ENCODE data around the gene SART3. TPM values are rescaled to one million over a fixed set of nuclear protein-coding genes. Genes with fewer than 3 reads are reported as not detected.

SART3 gene
- total and polyA plus RNA-seq, 10 of the 15 experiments (the other 5 are each of a cell fraction or from before 2014, with no cell fraction given), result 8.8 to 179 (median 54.9) TPM

GRCh38 chr12:108562348-108563135 lies 1.6 kb upstream of the SART3 start, which contains the start of gene ISCU (continued):
- TF ChIP-seq SKIL (IDR thresholded peaks at IDR 0.05; ENCODE audit: low read depth, poor library complexity, severe bottlenecking), result no peak
- TF ChIP-seq MTA2 (IDR thresholded peaks at IDR 0.05; ENCODE audit: low read depth), result no peak
- TF ChIP-seq RBBP5 (conservative IDR thresholded peaks at IDR 0.05), result no peak
- peak; percentile 74 for TF ChIP-seq IKZF1 (conservative IDR thresholded peaks at IDR 0.05)
- no peak for TF ChIP-seq CEBPB (IDR thresholded peaks at IDR 0.05; ENCODE audit: borderline replicate concordance in 1 of 2, low read depth in 2 of 2, low read length in 2 of 2)
- TF ChIP-seq HDAC6 (IDR thresholded peaks at IDR 0.05; ENCODE audit: unreplicated experiment), result no peak
- no peak for TF ChIP-seq RUNX3 (IDR thresholded peaks at IDR 0.05; ENCODE audit: low read length)
- TF ChIP-seq, protein P1, sequence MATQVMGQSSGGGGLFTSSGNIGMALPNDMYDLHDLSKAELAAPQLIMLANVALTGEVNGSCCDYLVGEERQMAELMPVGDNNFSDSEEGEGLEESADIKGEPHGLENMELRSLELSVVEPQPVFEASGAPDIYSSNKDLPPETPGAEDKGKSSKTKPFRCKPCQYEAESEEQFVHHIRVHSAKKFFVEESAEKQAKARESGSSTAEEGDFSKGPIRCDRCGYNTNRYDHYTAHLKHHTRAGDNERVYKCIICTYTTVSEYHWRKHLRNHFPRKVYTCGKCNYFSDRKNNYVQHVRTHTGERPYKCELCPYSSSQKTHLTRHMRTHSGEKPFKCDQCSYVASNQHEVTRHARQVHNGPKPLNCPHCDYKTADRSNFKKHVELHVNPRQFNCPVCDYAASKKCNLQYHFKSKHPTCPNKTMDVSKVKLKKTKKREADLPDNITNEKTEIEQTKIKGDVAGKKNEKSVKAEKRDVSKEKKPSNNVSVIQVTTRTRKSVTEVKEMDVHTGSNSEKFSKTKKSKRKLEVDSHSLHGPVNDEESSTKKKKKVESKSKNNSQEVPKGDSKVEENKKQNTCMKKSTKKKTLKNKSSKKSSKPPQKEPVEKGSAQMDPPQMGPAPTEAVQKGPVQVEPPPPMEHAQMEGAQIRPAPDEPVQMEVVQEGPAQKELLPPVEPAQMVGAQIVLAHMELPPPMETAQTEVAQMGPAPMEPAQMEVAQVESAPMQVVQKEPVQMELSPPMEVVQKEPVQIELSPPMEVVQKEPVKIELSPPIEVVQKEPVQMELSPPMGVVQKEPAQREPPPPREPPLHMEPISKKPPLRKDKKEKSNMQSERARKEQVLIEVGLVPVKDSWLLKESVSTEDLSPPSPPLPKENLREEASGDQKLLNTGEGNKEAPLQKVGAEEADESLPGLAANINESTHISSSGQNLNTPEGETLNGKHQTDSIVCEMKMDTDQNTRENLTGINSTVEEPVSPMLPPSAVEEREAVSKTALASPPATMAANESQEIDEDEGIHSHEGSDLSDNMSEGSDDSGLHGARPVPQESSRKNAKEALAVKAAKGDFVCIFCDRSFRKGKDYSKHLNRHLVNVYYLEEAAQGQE (IDR thresholded peaks at IDR 0.05; ENCODE audit: low read depth, low read length), result no peak
- no peak for TF ChIP-seq SMAD5 (IDR thresholded peaks at IDR 0.05; ENCODE audit: low read depth)
- TF ChIP-seq ZBTB33 (IDR thresholded peaks at IDR 0.05), result no peak
- TF ChIP-seq RFX5 (IDR thresholded peaks at IDR 0.05; ENCODE audit: low read depth, low read length), result no peak
- TF ChIP-seq MAX (IDR thresholded peaks at IDR 0.05; ENCODE audit: low read depth, low read length), result peak; percentile 61
- no peak for TF ChIP-seq RAD51 (IDR thresholded peaks at IDR 0.05)
- TF ChIP-seq, protein P2, sequence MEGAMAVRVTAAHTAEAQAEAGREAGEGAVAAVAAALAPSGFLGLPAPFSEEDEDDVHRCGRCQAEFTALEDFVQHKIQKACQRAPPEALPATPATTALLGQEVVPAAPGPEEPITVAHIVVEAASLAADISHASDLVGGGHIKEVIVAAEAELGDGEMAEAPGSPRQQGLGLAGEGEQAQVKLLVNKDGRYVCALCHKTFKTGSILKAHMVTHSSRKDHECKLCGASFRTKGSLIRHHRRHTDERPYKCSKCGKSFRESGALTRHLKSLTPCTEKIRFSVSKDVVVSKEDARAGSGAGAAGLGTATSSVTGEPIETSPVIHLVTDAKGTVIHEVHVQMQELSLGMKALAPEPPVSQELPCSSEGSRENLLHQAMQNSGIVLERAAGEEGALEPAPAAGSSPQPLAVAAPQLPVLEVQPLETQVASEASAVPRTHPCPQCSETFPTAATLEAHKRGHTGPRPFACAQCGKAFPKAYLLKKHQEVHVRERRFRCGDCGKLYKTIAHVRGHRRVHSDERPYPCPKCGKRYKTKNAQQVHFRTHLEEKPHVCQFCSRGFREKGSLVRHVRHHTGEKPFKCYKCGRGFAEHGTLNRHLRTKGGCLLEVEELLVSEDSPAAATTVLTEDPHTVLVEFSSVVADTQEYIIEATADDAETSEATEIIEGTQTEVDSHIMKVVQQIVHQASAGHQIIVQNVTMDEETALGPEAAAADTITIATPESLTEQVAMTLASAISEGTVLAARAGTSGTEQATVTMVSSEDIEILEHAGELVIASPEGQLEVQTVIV (IDR thresholded peaks at IDR 0.05; ENCODE audit: borderline replicate concordance, partially characterized antibody), result no peak
- no peak for TF ChIP-seq JUNB (IDR thresholded peaks at IDR 0.05)
- no peak for TF ChIP-seq TCF7 (IDR thresholded peaks at IDR 0.05; ENCODE audit: borderline replicate concordance)
- no peak for TF ChIP-seq NFIC (IDR thresholded peaks at IDR 0.05; ENCODE audit: low read depth, low read length)
- TF ChIP-seq IRF4 (IDR thresholded peaks at IDR 0.05; ENCODE audit: low read depth, low read length), result no peak

Measured in GM12878 (cell line).